Duodenal mucosa (tissue), 2 donors: ENCODE data around the gene ACP7.
"Not testable (repeated sequence)": the region's sequence is repeated elsewhere in the genome, so short reads cannot be mapped to it uniquely, and the experiment has no call there.

Source experiments
- H3K27ac ChIP-seq: one replicate; pipeline ENCODE4 v1.7.0; 2013; ENCODE audit warnings: low read depth, low read length
- H3K27me3 ChIP-seq, 2 donors: one replicate each; pipeline ENCODE4 v1.7.0; 2013; ENCODE audit warnings: low read length in 2 of 2, control low read depth in 1 of 2; ENCODE audit not compliant: insufficient read depth in 2 of 2, control insufficient read depth in 1 of 2
- H3K36me3 ChIP-seq, 2 donors: one replicate each; pipeline ENCODE4 v1.7.0; 2013; ENCODE audit warnings: low read length in 2 of 2, control low read depth in 1 of 2; ENCODE audit not compliant: insufficient read depth in 2 of 2, control insufficient read depth in 1 of 2
- H3K4me1 ChIP-seq, 2 donors: one replicate each; pipeline ENCODE4 v1.7.0; 2013; ENCODE audit warnings: low read length in 2 of 2, control low read depth in 1 of 2; ENCODE audit not compliant: insufficient read depth in 2 of 2, control insufficient read depth in 1 of 2
- H3K4me3 ChIP-seq, 2 donors: one replicate each; pipeline ENCODE4 v1.7.0; 2013; ENCODE audit warnings: low read length in 2 of 2, low read depth in 1 of 2
- H3K9ac ChIP-seq, 2 donors: one replicate each; pipeline ENCODE4 v1.7.0; 2013; ENCODE audit warnings: low read length in 2 of 2, low read depth in 1 of 2
- H3K9me3 ChIP-seq, 2 donors: one replicate each; pipeline ENCODE4 v1.7.0; 2013; ENCODE audit warnings: low read length in 2 of 2, control low read depth in 1 of 2; ENCODE audit not compliant: control insufficient read depth in 1 of 2

The ACP7 gene

GRCh38 chr19:39115105-39115847, 31.1 kb downstream of the ACP7 start:
- H3K4me1 ChIP-seq: peaks cover 7 to 9% of the 10 kb centered on the region in 2 donors
- H3K9ac ChIP-seq: no peak overlapping the region
- H3K4me3 ChIP-seq: no peak overlapping the region
- H3K27me3 ChIP-seq: no peaks in the 10 kb centered on the region
- H3K9me3 ChIP-seq: no peaks in the 10 kb centered on the region
- no peaks in the 10 kb centered on the region for H3K36me3 ChIP-seq
- no peak overlapping the region for H3K27ac ChIP-seq

GRCh38 chr19:39117023-39117422, 32.9 kb downstream of the ACP7 start:
- H3K9me3 ChIP-seq, H3K4me1 ChIP-seq, H3K36me3 ChIP-seq, H3K9ac ChIP-seq, H3K27ac ChIP-seq, H3K4me3 ChIP-seq, H3K27me3 ChIP-seq: not testable (repeated sequence)

GRCh38 chr19:39119830-39120229, 35.7 kb downstream of the ACP7 start:
- Histone ChIP-seq H3K9ac (no peak overlapping the region), H3K4me1 (no peaks in the 10 kb centered on the region), H3K4me3 (no peak overlapping the region), H3K36me3 (no peaks in the 10 kb centered on the region), H3K27me3 (no peaks in the 10 kb centered on the region), H3K27ac (no peak overlapping the region), H3K9me3 (no peaks in the 10 kb centered on the region)

- peaks cover 18 to 19% of the 10 kb centered on the region in 2 donors for H3K4me1 ChIP-seq
- no peak overlapping the region for H3K27ac ChIP-seq
- no peak overlapping the region for H3K9ac ChIP-seq
- H3K36me3 ChIP-seq: no peaks in the 10 kb centered on the region
- no peaks in the 10 kb centered on the region for H3K9me3 ChIP-seq
- no peak overlapping the region for H3K4me3 ChIP-seq
- no peaks in the 10 kb centered on the region for H3K27me3 ChIP-seq
Observed at GRCh38 chr19:39122934-39123731, 39.0 kb downstream of the ACP7 start.

GRCh38 chr19:39124136-39124764, 40.1 kb downstream of the ACP7 start:
- H3K9ac ChIP-seq: no peak overlapping the region
- H3K4me1 ChIP-seq: peaks cover 29 to 30% of the 10 kb centered on the region in 2 donors
- no peaks in the 10 kb centered on the region for H3K27me3 ChIP-seq

GRCh38 chr19:39125199-39125553, 41.0 kb downstream of the ACP7 start:
- H3K9me3 ChIP-seq: no peaks in the 10 kb centered on the region
- H3K9ac ChIP-seq: peak overlapping the region; percentile 27 to 29
- H3K27me3 ChIP-seq: no peaks in the 10 kb centered on the region
- H3K4me1 ChIP-seq: peaks cover 32 to 34% of the 10 kb centered on the region in 2 donors
- H3K36me3 ChIP-seq: no peaks in the 10 kb centered on the region
- peak overlapping the region; percentile 80 to 82 for H3K4me3 ChIP-seq
- no peak overlapping the region for H3K27ac ChIP-seq

More at GRCh38 chr19:39124136-39124764, 40.1 kb downstream of the ACP7 start:
- Histone ChIP-seq H3K36me3 (no peaks in the 10 kb centered on the region), H3K4me3 (no peak overlapping the region), H3K9me3 (no peaks in the 10 kb centered on the region), H3K27ac (no peak overlapping the region)

- peak within 1 kb of the TSS; percentile 77 to 84 for H3K9ac ChIP-seq
- no peaks in the 10 kb centered on the region for H3K27me3 ChIP-seq
- peak within 1 kb of the TSS; percentile 94 for H3K27ac ChIP-seq
- no peaks in the 10 kb centered on the region for H3K36me3 ChIP-seq
- H3K9me3 ChIP-seq: no peaks in the 10 kb centered on the region
- H3K4me3 ChIP-seq: peak within 1 kb of the TSS; percentile 80 to 82
- H3K4me1 ChIP-seq: peaks cover 32 to 34% of the 10 kb centered on the region in 2 donors
Observed at GRCh38 chr19:39125554-39126311, 41.6 kb downstream of the ACP7 start, which contains the start of gene PAK4. TSS of gene PAK4 (plus strand) at chr19:39125786. CDS start at chr19:39169554, 43,768 bp downstream.

- Histone ChIP-seq H3K27ac (peak overlapping the region; percentile 94), H3K9ac (peak overlapping the region; percentile 77 to 84), H3K4me3 (peak overlapping the region; percentile 80 to 82), H3K4me1 (peaks cover 36 to 42% of the 10 kb centered on the region in 2 donors), H3K9me3 (no peaks in the 10 kb centered on the region), H3K27me3 (no peaks in the 10 kb centered on the region), H3K36me3 (no peaks in the 10 kb centered on the region)
Observed at GRCh38 chr19:39126312-39127187, 42.4 kb downstream of the ACP7 start.
